LNCAP (cell line): ENCODE results near the gene CLIC4.

Source experiments
- TF ChIP-seq, protein P1 (sequence below): fragments of 450-650 bp; IDR thresholded peaks from 2 replicates; pipeline ENCODE4 v1.5.1; 2017; ENCODE audit warnings: mild to moderate bottlenecking

The CLIC4 gene

DNA sequence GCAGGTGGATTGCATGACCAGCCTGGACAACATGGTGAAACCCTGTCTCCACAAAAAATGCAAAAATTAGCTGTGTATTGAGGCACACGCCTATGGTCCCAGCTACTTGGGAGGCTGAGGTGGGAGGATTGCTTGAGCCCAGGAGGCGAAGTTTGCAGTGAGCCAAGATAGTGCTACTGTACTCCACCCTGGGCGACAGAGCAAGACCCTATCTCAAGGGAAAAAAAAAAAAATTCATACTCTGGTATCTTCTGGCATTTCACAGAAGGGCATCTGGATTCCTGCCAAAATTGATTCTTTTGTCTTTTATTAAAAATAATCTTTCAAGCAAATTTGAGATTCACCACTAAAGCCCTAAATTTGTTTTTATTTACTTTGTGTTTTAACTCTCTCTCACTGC is 19.2 kb downstream of the CLIC4 start:
- TF ChIP-seq, protein P1, sequence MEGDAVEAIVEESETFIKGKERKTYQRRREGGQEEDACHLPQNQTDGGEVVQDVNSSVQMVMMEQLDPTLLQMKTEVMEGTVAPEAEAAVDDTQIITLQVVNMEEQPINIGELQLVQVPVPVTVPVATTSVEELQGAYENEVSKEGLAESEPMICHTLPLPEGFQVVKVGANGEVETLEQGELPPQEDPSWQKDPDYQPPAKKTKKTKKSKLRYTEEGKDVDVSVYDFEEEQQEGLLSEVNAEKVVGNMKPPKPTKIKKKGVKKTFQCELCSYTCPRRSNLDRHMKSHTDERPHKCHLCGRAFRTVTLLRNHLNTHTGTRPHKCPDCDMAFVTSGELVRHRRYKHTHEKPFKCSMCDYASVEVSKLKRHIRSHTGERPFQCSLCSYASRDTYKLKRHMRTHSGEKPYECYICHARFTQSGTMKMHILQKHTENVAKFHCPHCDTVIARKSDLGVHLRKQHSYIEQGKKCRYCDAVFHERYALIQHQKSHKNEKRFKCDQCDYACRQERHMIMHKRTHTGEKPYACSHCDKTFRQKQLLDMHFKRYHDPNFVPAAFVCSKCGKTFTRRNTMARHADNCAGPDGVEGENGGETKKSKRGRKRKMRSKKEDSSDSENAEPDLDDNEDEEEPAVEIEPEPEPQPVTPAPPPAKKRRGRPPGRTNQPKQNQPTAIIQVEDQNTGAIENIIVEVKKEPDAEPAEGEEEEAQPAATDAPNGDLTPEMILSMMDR = no peak

DNA sequence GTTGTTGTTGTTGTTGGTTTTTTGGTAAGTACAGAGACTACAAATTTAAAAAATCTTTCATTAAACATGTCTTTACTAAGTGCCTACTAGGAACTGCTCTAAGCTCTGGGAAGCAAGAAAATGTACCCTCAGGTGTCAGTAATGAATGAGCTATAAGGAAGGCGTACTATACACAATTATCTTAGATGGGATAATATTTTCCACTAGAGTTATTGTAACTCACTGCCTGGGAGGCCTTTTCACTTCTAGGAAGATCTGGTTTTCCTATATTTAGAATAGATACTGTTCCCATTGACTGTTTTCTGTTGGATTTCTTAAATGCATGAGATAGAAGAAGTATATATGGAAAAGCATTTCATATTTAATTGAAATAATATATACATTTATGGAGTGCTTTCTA is 19.6 kb downstream of the CLIC4 start:
- TF ChIP-seq, protein P1 = no peak

DNA sequence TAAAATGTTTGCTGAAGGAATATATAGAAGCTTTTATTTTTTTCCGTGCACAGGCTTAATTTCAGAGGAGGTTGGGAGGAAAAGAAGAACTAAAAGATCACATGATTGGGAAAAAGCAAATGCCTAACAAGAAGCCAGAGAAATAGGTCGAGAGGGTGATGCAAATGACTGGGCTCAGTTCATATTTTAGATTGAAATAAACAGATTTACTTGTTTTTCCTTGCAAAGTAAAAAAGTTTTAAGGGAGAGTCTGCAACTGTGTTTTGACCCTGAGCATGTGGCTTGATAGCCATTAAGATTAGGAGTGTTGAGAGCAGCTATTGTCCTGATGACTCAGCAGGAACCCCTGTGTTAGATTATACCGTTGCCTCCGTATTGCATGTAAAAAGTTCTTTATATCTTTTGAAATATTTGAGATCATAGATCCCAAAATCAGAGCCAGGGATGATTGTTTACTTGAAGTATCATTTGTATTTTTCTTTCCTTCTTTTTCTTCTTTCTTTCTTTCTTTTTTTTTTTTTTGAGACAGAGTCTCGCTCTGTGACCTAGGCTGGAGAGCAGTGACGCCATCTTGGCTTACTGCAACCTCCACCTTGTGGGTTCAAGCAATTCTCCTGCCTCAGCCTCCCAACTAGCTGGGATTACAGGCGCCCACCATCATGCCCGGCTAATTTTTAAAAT is 20.2 kb downstream of the CLIC4 start:
- TF ChIP-seq, protein P1 = no peak

DNA sequence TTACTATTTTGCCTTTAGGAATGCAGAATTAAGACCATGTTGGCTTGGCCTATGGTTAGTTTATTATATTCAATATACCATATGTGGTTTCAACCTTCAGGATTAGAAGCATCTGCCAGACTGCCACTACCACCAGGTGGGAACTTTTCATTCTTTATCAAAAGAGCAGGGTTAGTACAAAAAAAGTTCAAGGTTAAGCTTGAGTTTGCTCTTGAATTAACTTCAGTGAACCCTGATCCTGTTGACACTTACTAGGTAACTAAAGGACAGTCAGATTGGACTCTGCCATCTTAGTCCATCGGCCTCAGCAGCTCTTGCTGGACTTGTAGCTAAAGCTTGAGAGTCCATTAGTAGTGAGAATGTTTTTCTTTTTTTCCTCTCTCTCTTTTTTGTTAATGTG is 22.1 kb downstream of the CLIC4 start:
- TF ChIP-seq, protein P1 = no peak

DNA sequence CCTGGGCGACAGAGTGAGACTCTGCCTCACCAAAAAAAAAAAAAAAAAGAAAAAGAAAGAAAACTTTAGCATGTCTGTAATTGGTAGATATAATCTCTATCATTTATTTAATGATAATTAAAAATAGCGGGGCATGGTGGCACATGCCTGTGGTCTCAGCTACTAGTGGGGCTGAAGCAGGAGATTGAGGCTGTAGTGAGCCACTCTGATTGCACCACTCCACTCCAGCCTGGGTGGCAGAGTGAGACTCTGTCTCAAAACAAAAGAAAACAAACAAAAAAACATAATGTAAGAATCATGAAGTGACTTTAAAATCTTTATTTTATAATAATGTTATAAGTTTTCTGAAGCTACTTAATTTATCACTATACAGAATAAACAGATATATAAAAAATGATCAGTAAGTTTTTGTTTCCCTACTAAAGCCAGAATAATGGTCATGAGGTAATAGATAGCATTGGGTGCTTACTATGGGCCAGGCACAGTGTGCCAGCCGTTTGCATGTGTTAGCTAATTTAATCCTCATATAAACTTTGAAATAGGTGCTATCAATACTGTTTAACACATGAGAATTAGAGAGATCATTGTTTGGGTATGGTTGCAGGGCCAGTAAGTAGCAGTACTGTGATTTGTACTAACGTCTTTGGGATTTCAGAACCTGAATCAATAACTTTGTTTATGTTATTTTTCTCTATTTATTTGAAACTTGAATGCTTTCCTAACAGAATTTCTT is 23.8 kb downstream of the CLIC4 start:
- TF ChIP-seq, protein P1 = no peak

DNA sequence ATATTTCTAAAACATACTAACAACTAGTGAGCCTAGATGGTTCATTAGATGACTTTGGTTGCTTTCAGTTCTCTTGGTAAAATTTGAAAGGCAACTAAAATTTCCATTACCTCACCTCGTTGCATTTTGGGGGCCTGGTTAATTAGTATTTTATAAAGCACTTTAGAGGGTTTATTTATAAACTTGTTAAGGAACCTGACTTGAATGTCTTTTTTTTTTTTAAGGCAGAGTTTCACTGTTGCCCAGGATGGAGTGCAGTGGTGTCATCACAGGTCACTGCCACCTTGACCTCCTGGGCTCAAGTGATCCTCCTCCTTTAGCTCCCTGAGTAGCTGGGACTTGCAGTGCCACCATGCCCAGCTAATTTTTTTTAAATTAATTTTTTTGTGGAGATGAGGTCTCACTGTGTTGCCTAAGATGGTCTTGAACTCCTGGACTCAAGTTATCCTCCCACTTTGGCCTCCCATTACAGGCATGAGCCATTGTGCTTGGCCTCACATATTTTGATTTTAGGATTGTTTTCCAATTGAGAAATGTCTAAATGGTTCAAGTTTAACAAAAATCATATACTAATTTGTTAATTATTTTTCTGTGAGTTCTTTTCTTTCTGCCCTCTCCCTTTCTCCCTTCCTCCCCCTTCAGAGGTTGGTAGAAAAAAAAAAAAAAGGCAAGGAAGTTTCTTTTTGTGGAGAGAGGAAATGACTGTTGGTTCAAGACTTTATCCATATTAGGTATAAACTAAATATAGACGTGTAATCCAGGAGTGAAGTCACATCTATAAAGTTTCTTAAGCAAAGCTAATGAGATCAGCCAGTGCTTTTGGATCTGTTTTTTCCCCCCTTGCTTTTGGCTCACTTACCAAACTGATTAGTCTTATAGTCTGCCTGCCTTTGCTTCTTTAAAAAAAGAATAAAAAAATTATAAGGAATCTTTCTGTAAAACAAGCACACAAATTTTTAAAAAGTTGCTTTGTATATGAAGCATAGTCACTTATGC is 24.7 kb downstream of the CLIC4 start:
- TF ChIP-seq, protein P1 = no peak

DNA sequence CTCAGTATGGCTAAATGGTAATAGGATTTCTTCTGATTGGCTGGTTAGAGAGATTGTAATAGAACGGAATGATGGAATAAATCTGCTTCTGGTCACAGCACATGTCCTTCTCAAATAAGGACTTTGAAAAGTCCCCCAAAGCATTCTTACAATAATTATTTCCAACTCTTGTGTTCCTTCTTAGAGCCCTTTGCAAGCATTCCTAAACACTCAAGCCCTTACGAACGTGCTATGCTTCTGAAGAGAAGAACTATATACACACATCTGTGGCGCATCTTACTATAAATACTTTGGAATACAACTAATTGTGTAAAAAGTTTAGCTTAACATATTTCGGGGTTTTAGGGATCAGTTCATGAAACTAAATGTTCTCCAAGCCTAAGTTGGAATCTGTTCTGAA is 25.6 kb downstream of the CLIC4 start:
- TF ChIP-seq, protein P1 = no peak
